OCI-LY3 (cell line): ENCODE data around the gene SPEF2.

Experiments
- CTCF ChIP-seq: fragments of 200-600, 300-600 bp; sonication (generic); IDR thresholded peaks from 2 replicates; pipeline ENCODE4 v1.5.1; 2014; ENCODE audit warnings: antibody characterized with exemption, low read length, low read depth
- EZH2phosphoT487 ChIP-seq: fragments of 200-600 bp; shearing (Covaris generic); IDR thresholded peaks from 2 replicates; pipeline ENCODE4 v1.6.1; 2018; ENCODE audit warnings: antibody characterized with exemption, mixed run types, low read depth

DNA sequence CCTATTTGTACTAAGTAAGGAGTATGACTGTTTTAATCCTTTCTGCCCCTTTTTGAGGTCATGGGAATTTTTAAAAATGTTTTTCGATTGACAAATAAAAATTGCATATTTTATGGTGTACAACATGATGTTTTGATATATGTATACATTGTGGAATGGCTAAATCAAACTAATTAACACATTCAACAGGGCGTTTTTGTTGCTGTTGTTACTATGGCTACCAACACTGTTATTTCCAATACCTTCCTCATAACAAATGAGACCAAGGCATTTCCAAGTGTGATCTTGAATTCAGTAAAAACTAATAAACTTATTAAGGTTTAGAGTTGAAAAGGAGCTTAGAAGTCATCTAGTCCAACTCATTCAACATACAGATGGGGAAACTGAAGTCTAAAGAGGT is 30.2 kb upstream of the SPEF2 start:
- no peak for TF ChIP-seq CTCF
- no peak for TF ChIP-seq EZH2phosphoT487
